HG03196 (cell line): ENCODE data around the gene JSRP1.

Source experiments
- ATAC-seq: cut with Tn5 transposase; IDR thresholded peaks from one replicate; pipeline ENCODE4 v1.9.1; 2021; ENCODE audit not compliant: unreplicated experiment

JSRP1 gene

DNA sequence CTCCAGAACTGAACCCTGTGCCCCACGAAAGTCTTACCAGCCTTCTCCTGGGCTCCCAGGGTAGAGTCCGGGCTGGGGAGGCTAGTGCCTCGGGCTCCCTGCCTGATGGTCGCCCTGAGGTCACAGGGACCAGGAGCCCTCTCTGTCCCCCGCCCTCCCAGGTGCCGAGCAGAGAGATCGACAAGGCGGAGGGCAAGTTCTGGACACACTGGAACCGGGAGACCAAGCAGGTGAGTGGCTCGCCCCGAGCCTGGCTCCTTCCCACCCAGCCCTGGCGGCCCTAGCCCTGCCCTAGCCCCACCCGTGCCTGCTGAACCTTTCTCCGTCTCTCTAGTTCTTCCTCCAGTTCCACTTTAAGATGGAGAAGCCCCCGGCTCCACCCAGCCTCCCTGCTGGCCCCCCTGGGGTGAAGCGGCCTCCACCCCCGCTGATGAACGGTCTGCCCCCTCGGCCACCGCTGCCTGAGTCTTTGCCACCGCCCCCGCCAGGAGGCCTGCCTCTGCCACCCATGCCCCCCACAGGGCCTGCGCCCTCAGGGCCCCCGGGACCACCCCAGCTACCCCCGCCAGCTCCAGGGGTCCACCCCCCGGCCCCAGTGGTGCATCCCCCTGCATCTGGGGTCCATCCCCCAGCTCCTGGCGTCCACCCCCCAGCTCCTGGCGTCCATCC is 8.7 kb downstream of the JSRP1 start:
- ATAC-seq = no peak

DNA sequence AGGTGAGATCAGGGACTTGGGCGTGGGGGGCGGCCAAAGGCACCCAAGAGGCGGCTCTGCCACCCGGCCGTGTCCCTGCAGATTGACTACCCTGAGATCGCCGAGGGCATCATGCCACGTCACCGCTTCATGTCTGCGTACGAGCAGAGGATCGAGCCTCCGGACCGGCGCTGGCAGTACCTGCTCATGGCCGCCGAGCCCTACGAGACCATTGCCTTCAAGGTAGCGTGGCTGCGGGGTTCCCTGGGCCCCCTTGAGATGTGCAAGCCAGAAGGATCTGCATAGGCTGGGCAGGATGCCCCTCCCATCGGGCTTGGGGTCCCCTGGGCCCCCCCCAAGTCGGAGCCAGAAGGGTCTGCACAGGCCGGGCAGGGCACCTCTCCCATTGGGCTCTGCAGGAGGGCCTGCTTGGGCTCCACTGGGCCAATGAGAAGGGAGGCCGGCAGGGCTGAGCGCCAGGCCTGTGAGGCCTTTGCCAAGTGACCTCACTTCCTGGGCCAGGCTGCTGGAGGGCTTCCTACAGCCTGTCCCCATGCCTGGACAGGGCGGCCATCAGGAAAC is 9.3 kb downstream of the JSRP1 start:
- no peak for ATAC-seq

DNA sequence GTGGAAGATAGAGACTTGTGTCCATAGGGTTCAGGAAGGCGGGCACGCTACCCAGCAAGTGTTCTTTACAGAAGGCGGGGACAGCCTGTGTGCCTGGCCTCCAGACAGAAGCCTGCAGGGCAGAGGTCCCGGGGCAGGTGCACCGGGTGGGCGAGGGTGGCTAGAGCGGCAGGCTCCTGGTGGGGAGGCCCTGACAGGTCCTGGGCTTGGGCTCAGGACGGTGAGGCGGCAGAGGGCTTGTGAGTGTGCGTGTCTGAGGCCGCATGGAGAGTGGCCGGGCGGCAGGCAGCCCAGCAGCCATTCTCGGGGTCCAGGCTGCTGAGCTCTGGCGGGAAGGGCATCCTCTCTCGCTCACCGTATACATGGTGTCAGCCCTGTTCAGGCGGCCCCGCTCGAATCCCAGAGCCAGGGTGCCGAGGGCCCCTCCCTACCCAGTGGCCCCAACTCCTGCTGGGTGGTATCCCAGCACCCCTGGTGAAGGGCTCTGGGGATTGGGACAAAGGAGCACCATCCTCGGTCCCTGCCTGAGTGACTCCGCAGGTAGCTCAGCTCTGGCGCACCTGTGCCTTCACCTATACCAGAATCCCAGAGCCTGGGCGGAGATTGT is 10.1 kb downstream of the JSRP1 start:
- no peak for ATAC-seq

DNA sequence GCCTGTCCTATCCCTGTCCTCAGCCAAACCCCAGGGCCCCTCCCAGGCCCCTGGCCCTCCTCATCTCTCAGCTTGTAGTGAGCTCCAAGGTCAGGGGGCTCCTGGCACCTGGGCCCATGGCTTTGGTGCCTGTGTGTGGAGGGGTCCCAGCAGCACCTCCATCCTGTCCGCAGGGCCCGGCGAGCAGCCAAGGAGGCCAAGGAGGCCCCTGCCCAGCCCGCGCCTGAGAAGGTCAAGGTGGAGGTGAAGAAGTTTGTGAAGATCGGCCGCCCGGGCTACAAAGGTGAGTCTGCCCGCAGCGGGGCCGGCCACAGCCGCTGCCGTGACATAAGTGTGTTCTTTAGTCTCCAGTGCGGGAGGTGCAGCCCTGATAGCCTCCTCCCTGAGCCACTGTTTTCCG is 10.9 kb downstream of the JSRP1 start:
- no peak for ATAC-seq

DNA sequence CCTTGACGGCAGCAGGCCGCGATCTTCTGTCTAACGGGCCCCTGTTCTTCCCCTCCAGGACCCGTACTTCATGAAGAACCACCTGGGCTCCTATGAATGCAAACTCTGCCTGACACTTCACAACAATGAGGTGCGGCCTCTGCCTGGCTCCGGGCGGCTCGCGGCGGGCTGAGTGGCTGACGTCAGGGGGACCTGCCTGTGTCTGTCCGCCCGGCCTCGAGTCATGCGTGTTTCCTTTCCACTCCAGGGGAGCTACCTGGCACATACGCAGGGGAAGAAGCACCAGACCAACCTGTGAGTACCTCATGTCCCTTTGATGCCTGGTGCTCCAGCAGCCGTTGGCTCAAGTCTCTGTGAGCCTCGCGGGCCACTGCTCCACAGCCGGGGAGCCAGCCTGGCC is 11.7 kb downstream of the JSRP1 start:
- no peak for ATAC-seq

DNA sequence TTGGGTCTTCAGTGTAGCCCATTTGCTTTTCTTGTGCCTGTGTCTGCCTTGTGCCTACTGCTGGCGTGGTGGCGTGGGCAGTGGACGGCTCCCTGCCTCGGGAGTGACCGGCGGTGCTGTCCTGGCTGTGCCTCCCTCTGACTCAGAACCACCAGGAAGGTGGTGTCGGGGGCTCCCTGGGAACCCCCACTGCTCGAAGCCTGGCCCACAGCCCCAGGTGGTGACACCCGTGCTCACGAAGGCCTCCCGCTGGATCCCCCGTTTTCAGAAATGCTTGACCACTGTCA is 12.1 kb downstream of the JSRP1 start:
- ATAC-seq = no peak

DNA sequence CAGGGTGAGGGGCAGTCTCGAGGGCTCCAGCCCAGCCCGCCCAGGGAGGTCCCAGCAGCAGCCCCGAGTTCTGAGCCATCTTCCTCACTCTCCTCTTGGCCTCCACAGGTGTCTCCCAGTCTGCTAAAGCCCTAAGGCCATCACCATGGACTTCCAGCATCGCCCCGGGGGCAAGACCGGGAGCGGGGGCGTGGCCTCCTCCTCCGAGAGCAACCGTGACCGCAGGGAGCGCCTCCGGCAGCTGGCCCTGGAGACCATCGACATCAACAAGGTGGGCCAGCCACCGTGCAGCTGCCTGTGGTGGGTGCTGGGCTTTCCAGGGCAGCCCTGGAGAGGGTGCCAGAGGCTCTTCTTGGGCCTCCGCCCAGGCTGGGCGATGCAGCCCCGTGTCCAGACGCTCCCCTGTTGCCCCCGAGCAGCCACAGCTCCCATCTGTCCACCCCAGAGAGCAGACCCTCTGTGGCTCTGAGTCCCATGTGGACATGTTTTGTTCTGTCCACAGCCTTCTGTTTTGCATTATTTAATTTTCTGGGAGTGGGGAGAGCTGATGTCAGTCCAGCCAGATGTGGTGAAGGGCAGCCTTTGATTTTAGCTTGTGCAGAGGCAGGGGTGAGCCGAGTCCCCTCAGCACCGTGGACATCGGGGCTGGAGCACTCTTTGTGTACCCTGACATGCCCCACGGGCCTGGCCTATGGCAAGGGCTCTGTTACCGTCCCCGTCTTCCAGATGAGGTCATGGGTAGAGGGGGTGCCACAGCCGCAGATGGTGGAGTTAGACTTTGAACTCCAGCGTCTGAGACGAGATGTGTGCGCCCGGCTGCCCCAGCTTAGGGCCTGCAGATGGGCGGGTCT is 12.7 kb downstream of the JSRP1 start:
- ATAC-seq = no peak

DNA sequence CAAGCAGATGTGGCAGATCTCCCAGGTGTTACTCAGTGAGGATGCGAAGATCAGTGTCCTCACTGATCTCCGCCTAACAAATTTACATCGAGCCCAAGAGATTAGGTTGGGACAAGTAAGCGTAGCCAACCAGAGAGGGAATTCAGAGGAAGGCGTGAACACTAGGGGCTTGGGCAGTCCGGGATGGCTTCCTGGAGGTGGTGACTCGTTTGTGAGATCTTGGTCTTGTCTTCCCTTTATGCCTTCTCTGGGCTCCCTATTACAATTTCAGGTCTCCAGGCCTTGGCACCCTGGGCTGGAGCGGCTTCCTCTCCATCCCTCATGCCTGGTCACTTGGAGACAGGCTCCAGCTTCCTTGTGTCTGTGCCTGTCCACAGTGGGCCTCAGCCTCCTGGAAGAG is 13.4 kb downstream of the JSRP1 start:
- ATAC-seq = no peak

DNA sequence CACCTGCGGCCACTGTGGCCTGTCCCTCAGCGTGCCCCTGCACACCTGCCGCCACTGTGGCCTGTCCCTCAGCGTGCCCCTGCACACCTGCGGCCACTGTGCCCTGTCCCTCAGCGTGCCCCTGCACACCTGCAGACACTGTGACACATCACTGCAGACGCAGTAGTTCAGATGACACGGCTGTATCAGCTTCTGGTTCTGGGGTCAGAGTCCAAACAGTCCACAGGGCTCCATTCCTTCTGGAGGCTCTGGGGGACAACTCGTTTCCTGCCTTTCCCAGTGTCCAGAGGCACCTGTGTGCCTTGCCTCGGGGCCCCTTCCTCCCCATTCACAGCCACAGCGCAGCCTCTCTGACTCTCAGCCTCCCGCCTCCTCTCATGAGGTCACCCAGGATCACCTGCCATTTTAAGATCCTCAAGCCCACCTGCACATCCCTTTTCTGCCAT is 14.1 kb downstream of the JSRP1 start:
- no peak for ATAC-seq

DNA sequence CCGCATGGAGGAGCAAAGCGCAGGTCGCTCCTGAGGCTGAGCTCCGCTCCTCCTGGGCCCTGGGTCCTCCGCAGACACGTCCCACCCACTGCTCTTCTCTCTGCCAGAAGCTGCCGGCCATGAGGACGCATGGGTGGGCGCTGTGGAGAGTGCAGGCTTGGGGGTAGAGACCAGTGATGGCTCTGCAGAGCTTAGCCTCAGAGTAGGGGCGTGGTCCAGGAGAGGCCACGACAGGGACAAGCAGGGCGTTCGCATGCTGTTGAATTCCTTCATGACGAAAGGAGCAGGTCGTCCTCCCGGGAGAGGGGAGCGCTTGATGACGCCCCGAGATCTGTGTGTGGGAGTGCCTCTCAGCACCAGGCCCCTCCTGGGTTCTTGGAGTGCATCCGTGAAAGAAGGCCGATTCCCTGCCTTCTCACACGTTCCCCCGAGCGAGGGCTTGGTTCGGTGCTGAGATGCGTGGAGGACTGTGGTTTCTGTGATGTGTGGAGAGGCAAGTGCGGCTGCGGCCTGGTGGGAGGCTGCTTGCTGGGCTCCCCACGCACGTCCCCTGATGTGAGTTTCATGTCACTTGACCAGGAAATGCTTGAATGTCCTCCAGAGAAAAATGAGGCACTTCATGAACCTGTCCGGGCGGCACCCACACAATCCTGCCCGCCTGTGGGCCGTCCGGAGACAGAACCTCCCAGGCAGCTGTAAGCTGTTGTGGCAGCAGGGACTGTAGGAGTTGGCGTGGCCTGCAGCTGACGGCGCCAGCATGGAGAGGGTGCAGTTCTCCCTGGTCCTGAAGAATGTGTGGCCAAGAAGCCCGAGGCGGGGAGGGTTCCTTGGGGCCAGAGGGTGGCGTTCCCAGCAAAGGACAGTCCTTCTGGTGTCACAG is 15.1 kb downstream of the JSRP1 start:
- no peak for ATAC-seq

DNA sequence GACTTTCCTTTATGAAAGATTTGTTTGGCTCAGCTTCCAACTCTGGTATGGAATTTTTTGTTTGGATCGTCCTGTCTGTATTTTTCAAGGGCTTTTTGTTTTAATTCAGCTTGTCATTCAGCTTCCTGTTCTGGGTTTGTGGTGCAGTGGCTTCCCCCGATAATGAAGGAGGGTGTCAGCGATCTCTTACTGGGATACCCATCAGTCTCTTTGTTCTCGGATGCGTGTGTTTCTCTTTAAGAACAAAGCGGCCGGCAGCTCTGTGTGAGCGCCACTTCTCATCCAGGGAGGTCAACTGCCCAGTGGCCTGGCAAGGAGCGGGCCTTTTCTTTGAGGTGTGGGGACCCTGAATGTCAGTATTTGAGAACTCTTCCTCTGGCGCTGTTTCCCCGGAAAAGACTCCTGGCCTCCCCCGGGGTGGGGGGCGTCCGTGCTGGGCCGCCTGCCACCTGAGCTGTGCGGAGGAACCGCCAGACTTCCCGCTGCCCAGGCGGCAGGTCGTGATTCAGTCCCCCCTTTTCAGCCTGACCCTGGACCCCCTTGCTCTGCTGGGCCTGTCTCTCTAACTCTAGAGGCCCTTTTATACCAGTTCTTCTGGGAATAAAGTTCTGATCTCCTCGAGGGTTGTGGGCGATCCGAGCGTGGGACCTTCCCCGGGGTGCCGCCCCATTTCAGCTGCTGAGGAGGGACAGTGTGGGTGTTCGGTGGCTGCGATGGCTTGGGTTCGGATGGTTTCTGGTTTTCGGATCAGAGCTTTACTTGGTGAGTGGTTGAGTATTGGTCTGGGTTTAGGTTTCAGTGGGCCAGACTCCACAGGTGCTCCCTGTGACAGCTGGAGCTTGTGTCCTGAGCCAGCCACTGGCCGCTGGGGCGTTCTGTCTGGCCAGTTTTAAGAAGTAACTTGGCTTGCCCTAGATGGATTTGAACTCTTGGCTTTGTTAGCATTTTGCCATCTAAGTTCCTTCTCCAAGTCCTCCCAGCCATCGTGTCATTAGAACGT is 16.1 kb downstream of the JSRP1 start:
- no peak for ATAC-seq

DNA sequence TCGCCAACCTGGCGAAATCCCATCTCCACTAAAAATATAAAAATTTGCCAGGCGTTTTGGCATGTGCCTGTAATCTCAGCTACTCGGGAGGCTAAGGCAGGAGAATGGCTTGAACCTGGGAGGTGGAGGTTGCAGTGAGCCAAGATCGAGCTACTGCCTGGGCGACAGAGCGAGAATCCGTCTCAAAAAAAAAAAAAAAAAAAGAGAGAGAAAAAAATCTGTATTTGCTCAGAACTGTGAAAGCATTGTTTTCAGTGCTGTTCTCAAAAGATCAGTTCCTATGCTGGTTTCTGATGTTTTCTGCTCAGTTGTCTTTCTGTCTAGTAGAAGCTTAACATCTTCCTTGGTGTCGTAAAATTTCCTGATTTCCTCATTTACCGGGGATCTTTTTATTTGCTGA is 17.0 kb downstream of the JSRP1 start:
- ATAC-seq = no peak

DNA sequence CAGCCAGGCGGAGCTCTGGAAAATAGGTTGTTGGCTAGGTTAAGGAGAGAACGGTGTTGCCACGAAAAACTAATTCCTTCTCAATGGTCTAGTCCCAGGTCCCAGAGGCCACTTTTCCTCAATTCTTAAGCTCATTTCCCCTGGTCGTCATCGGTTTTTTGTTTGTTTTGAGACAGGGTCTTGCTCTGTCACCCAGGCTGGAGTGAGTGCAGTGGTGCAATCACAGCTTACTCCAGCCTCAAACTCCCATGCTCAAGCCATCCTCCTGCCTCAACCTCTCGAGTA is 18.4 kb downstream of the JSRP1 start:
- ATAC-seq = no peak

DNA sequence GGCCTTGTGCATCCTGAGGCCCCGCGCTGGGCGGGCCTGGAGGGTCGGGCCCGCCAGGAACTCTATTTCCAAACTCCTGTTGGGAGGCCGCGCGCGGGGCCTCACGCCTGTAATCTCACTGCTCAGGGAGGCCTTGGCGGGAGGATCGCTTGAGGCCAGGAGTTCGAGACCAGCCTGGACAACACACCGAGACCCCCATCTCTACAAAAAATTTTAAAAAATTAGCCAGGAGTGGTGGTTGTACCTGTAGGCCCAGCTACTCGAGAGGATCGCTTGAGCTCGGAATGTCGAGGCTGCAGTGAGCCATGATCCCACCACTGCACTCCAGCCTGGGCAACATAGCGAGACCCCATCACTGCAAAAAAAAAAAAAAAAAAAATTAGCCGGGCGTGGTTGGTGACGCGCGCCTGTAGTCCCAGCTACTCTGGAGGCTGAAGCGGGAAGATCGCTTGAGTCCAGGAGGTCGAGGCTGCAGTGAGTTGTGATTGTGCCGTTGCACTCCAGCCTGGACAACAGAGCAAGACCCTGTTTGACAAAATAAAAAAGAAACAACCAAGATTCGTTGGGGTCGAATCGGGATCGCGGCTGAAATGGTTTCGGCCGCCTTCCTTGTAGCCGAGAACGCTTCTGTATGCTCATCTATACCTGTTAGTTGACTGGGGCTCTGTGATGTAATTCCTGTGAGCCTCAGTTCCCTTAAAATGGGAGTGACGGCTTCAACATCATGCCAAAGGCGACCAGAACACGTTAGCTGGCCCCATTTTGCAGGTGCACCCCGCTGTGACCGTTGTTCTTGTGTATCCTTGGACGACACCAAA is 19.0 kb downstream of the JSRP1 start:
- ATAC-seq = no peak

DNA sequence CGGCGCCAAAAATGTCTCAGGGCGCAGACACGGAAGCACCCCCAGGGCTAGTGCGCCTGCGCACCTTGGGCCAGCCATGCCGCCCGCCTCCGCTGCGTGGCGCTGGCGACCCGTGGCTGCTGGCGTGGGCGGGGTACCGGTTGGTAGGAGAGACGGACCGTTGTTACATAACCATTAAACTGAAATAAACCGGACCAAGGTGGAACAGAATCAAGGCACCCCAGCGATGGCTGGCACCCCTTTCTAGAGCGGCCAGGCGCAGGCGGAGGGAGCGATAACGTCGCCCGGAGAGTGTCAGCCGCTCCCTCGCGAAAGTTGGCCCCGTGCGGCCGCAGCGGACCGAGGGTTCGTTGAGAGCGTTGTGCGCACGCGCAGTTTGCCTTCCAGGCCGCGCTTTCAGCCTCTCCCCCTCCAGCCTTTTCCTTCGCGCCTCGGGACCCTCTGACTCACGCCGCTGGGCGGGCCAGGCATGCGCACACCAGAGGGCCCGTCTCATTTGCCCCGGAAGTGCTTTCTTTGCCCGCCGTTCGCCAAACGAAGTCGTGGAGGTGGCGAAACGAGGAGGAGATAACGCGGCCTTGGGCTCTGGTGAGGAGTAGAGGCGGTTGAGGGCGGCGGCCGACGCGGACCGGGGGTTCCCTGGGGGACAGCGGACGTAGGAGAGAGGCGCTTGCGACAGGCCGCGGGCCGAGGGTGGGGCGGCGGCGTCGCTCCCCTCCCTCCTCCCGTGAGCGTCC is 19.7 kb downstream of the JSRP1 start, which contains the start of the genes PLEKHJ1 and SF3A2:
Gene PLEKHJ1 (minus strand): TSS at position 16 of the 737 bp plus-strand sequence. CDS start 81 bp downstream, outside the sequence.
Gene SF3A2 (plus strand): TSS at position 511 of the 737 bp plus-strand sequence. CDS start 6,595 bp downstream, outside the sequence.
- ATAC-seq = peak; percentile 71

DNA sequence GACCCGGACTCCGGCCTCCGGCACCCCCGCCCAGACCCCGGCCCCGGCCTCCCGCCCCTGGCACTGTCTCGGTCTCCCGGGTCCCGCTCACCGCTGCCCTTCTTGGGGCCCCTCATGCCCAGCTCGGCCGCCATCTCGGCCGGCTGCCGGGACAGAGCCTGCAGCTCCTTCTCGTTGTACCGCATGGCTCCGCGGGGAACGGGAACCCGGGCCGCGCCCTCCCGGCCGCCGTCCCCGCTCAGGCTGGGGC is 20.2 kb downstream of the JSRP1 start:
- no peak for ATAC-seq

DNA sequence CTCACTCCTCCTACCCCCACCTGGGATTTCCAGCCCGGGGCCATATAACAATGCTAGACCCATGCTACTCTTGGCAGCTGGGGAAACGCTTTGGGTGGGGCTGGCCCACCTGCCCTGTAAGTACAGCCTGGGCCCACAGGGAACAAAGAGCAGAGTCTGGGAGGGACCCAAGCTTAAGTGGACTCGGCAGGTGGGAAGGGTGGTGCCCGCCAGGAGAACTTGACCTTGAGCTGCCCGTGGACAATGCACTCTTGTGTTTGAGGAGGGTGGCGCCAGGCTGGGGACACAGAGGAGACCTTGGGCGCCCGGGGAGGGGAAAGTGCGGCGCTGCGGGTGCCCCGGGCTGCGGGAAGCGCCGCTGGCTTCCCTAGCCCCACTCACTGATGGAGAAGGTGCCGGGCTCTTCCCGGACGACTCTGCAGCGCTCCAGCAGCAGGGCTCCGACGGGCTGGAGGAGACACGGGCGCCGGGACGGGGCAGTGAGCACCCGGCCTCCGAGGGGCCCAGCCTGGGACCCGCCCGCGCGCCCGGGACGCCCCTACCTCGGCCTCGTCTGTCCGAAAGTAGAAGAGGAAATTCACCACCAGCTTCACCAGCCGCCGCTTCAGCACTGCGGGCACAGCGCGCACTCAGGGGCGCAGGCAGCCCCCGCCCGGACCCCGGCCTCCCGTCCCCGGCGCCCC is 20.7 kb downstream of the JSRP1 start:
- ATAC-seq = peak; percentile 20

DNA sequence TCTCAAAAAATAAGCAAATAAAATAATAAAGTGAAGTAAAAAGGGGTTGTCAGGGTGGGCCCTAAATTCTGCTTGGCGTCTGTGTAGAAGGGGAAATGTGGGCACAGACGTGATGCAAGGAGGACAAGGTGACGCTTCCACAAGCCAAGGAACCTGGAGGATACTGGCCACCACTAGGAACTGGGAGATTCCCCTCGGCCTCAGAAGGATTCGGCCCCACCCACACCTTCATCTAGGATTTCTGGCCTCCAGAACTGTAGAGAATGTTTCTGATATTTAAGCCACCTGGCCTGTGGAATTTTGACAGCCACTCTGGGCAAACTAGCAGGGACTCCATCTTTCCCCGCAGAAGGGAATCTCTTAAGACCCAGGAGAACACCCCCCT is 21.2 kb downstream of the JSRP1 start:
- no peak for ATAC-seq
